Neural cell (in vitro differentiated cells): ENCODE data around the gene ZNF175. TPM values are rescaled to one million over a fixed set of nuclear protein-coding genes. Genes with fewer than 3 reads are reported as not detected.

Source experiments
- H2AFZ ChIP-seq: fragments of 200-600, 300-800 bp; sonication (generic), shearing (Covaris generic); 2 replicates; pipeline ENCODE4 v1.6.0; 2014; ENCODE audit warnings: low read depth, mild to moderate bottlenecking, antibody characterized with exemption, low read length, moderate library complexity
- H3F3A ChIP-seq: fragments of 200-600 bp; shearing (Covaris generic); 2 replicates; pipeline ENCODE4 v1.6.1; 2016; ENCODE audit warnings: mild to moderate bottlenecking, moderate library complexity, mixed read lengths, antibody characterized with exemption, low read length; ENCODE audit not compliant: insufficient read depth, poor library complexity, severe bottlenecking
- H3K27ac ChIP-seq: fragments of 200-600, 300-800 bp; sonication (generic), shearing (Covaris generic); 2 replicates; pipeline ENCODE4 v1.5.1; 2014; ENCODE audit warnings: mild to moderate bottlenecking, low read length, moderate library complexity
- H3K27me3 ChIP-seq: fragments of 300-800, 200-600 bp; sonication (generic), shearing (Covaris generic); 2 replicates; pipeline ENCODE4 v1.6.0; 2014; ENCODE audit warnings: mild to moderate bottlenecking, low read depth, low read length, moderate library complexity; ENCODE audit not compliant: insufficient read depth
- H3K36me3 ChIP-seq: fragments of 300-800, 200-600 bp; sonication (generic), shearing (Covaris generic); 2 replicates; pipeline ENCODE4 v1.5.1; 2014; ENCODE audit warnings: mild to moderate bottlenecking, antibody characterized with exemption, low read length, moderate library complexity; ENCODE audit not compliant: insufficient read depth
- H3K4me2 ChIP-seq: fragments of 300-800, 200-600 bp; sonication (generic), shearing (Covaris generic); 2 replicates; pipeline ENCODE4 v1.6.0; 2014; ENCODE audit warnings: mild to moderate bottlenecking, low read length
- H3K4me3 ChIP-seq: fragments of 300-800, 200-600 bp; sonication (generic), shearing (Covaris generic); 2 replicates; pipeline ENCODE4 v1.5.1; 2014; ENCODE audit warnings: mild to moderate bottlenecking, low read length, moderate library complexity
- H3K79me2 ChIP-seq: fragments of 200-600 bp; shearing (Covaris generic); replicated peaks from 2 replicates; pipeline ENCODE4 v1.6.0; 2014; ENCODE audit warnings: mild to moderate bottlenecking, low read length, moderate library complexity; ENCODE audit not compliant: insufficient read depth
- H3K9ac ChIP-seq: fragments of 300-800, 200-600 bp; sonication (generic), shearing (Covaris generic); 2 replicates; pipeline ENCODE4 v1.6.1; 2016; ENCODE audit warnings: mild to moderate bottlenecking, low read length, mixed read lengths
- H3K9me2 ChIP-seq: fragments of 200-600 bp; shearing (Covaris generic); 2 replicates; pipeline ENCODE4 v1.6.1; 2016; ENCODE audit warnings: mild to moderate bottlenecking, low read length, mixed read lengths; ENCODE audit not compliant: insufficient read depth
- H3K9me3 ChIP-seq: fragments of 200-600, 300-800 bp; sonication (generic), shearing (Covaris generic); 2 replicates; pipeline ENCODE4 v1.6.1; 2016; ENCODE audit warnings: mild to moderate bottlenecking, mixed run types, low read length, moderate library complexity, mixed read lengths
- H4K20me1 ChIP-seq: fragments of 200-600 bp; shearing (Covaris generic); 2 replicates; pipeline ENCODE4 v1.6.1; 2016; ENCODE audit warnings: mild to moderate bottlenecking, mixed run types; ENCODE audit not compliant: insufficient read depth
- EP300 ChIP-seq: fragments of 450-650 bp; conservative IDR thresholded peaks from 2 replicates; pipeline ENCODE4 v1.6.1; 2014; ENCODE audit warnings: antibody characterized with exemption, mild to moderate bottlenecking, moderate library complexity; ENCODE audit not compliant: poor library complexity, severe bottlenecking
- EZH2 ChIP-seq: fragments of 200-600, 300-800 bp; shearing (Covaris generic), sonication (generic); IDR thresholded peaks from 2 replicates; pipeline ENCODE4 v1.6.1; 2014; ENCODE audit warnings: antibody characterized with exemption, low read length, borderline replicate concordance, mild to moderate bottlenecking; ENCODE audit not compliant: insufficient read depth, poor library complexity, severe bottlenecking
- MXI1 ChIP-seq: fragments of 450-650 bp; conservative IDR thresholded peaks from 2 replicates; pipeline ENCODE4 v1.6.1; 2014; ENCODE audit warnings: antibody characterized with exemption, mild to moderate bottlenecking; ENCODE audit not compliant: poor library complexity, severe bottlenecking
- POLR2AphosphoS5 ChIP-seq: IDR thresholded peaks from 2 replicates; pipeline ENCODE4 v1.6.1; 2012
- RAD21 ChIP-seq: fragments of 450-650 bp; conservative IDR thresholded peaks from 2 replicates; pipeline ENCODE4 v1.6.1; 2014; ENCODE audit warnings: antibody characterized with exemption, mild to moderate bottlenecking, moderate library complexity
- SMC3 ChIP-seq: fragments of 450-650 bp; conservative IDR thresholded peaks from 2 replicates; pipeline ENCODE4 v1.6.1; 2014; ENCODE audit warnings: antibody characterized with exemption, mild to moderate bottlenecking, moderate library complexity; ENCODE audit not compliant: poor library complexity
- TAF1 ChIP-seq: IDR thresholded peaks from 2 replicates; pipeline ENCODE4 v1.6.1; 2012; ENCODE audit warnings: low read depth
- polyA plus RNA-seq: library from polyadenylated mRNA; depleted of rRNA; stranded (reverse); fragments of >200 nt; gene quantifications from 2 replicates; pipeline ENCODE4 v1.2.3, GENCODE V29; 2014
- TF ChIP-seq, protein P1 (sequence below): fragments of 450-650 bp; IDR thresholded peaks from 2 replicates; pipeline ENCODE4 v1.5.1; 2014; ENCODE audit warnings: antibody characterized with exemption, mild to moderate bottlenecking, moderate library complexity; ENCODE audit not compliant: poor library complexity, severe bottlenecking
- TF ChIP-seq, protein P2 (sequence below): IDR thresholded peaks from 2 replicates; pipeline ENCODE4 v1.6.1; 2012; ENCODE audit warnings: borderline replicate concordance

Gene ZNF175
- polyA plus RNA-seq, 1 donor from 2014 or later: 10.9 TPM

DNA sequence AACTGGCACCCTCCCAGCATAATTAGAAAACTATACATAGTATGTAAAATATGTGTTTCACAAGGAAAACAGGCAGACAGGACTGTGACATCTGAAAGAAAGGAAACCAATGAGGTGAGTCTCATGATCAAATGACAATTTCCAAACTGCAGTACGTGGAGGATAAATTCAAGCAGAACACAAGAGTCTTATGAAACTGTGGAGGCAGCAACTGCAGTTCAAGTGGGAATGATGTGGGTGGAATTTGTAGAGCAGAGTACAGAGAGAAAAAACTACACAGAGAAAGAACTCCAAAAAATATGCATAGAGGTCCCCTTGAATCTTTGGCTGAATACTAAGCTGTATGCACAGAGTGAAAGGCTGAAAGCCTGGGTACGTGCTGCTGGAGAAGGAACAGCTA is 49.3 kb upstream of the ZNF175 start:
- no peak overlapping the region for H2AFZ ChIP-seq
- H3K4me2 ChIP-seq: no peak overlapping the region
- no peaks in the 10 kb centered on the region for H3K36me3 ChIP-seq
- H4K20me1 ChIP-seq: no peaks in the 10 kb centered on the region
- no peak overlapping the region for H3K4me3 ChIP-seq
- no peaks in the 10 kb centered on the region for H3K9me3 ChIP-seq
- no peaks in the 10 kb centered on the region for H3K79me2 ChIP-seq
- no peak overlapping the region for H3K27ac ChIP-seq
- no peaks in the 10 kb centered on the region for H3F3A ChIP-seq
- TF ChIP-seq, protein P1, sequence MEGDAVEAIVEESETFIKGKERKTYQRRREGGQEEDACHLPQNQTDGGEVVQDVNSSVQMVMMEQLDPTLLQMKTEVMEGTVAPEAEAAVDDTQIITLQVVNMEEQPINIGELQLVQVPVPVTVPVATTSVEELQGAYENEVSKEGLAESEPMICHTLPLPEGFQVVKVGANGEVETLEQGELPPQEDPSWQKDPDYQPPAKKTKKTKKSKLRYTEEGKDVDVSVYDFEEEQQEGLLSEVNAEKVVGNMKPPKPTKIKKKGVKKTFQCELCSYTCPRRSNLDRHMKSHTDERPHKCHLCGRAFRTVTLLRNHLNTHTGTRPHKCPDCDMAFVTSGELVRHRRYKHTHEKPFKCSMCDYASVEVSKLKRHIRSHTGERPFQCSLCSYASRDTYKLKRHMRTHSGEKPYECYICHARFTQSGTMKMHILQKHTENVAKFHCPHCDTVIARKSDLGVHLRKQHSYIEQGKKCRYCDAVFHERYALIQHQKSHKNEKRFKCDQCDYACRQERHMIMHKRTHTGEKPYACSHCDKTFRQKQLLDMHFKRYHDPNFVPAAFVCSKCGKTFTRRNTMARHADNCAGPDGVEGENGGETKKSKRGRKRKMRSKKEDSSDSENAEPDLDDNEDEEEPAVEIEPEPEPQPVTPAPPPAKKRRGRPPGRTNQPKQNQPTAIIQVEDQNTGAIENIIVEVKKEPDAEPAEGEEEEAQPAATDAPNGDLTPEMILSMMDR: no peak
- TF ChIP-seq SMC3: no peak
- TF ChIP-seq MXI1: no peak
- no peak for TF ChIP-seq EP300
- no peak for TF ChIP-seq EZH2
- no peak for TF ChIP-seq RAD21
- TF ChIP-seq, protein P2, sequence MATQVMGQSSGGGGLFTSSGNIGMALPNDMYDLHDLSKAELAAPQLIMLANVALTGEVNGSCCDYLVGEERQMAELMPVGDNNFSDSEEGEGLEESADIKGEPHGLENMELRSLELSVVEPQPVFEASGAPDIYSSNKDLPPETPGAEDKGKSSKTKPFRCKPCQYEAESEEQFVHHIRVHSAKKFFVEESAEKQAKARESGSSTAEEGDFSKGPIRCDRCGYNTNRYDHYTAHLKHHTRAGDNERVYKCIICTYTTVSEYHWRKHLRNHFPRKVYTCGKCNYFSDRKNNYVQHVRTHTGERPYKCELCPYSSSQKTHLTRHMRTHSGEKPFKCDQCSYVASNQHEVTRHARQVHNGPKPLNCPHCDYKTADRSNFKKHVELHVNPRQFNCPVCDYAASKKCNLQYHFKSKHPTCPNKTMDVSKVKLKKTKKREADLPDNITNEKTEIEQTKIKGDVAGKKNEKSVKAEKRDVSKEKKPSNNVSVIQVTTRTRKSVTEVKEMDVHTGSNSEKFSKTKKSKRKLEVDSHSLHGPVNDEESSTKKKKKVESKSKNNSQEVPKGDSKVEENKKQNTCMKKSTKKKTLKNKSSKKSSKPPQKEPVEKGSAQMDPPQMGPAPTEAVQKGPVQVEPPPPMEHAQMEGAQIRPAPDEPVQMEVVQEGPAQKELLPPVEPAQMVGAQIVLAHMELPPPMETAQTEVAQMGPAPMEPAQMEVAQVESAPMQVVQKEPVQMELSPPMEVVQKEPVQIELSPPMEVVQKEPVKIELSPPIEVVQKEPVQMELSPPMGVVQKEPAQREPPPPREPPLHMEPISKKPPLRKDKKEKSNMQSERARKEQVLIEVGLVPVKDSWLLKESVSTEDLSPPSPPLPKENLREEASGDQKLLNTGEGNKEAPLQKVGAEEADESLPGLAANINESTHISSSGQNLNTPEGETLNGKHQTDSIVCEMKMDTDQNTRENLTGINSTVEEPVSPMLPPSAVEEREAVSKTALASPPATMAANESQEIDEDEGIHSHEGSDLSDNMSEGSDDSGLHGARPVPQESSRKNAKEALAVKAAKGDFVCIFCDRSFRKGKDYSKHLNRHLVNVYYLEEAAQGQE: no peak
- no peak for TF ChIP-seq TAF1
- TF ChIP-seq POLR2AphosphoS5: no peak
- no peak overlapping the region for H3K9ac ChIP-seq
- H3K9me2 ChIP-seq: no peaks in the 10 kb centered on the region
- no peaks in the 10 kb centered on the region for H3K27me3 ChIP-seq

DNA sequence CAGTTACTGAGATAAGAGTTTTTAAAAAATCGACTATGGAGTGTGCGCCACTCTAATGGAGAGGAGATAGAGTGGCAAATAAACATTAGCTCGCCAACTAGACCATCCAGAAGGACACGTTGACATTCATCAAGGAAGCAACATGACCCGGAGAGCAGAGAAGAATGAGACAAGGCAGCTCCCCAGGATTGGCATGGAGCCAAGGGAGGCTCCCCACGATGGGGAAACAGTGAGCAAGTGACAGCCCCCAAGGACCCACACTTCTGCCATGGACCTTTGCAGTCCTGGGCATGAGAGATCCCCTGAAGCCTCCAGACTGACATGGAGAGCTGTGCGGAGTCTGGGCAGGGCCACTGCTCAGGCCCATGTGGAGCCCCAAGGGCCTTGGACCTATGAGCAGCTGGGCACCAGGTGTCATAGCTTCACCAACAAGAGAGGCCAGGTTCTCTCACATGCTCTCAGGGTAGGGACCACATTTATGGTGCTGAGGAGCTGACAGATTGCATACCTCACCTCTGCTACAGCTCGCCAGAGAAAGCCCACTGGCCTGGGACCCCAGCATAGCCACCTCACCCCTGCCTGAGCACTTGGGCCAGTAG is 46.3 kb upstream of the ZNF175 start:
- no peak overlapping the region for H3K9ac ChIP-seq
- no peak overlapping the region for H3K4me2 ChIP-seq
- no peak overlapping the region for H3K4me3 ChIP-seq
- TF ChIP-seq TAF1 (no peak), MXI1 (no peak), POLR2AphosphoS5 (no peak), RAD21 (no peak), SMC3 (no peak)
- TF ChIP-seq, protein P1: no peak
- H2AFZ ChIP-seq: no peak overlapping the region
- no peaks in the 10 kb centered on the region for H3F3A ChIP-seq
- H3K9me2 ChIP-seq: no peaks in the 10 kb centered on the region
- H4K20me1 ChIP-seq: no peaks in the 10 kb centered on the region
- no peaks in the 10 kb centered on the region for H3K79me2 ChIP-seq
- no peak overlapping the region for H3K27ac ChIP-seq
- H3K9me3 ChIP-seq: no peaks in the 10 kb centered on the region
- no peaks in the 10 kb centered on the region for H3K27me3 ChIP-seq
- H3K36me3 ChIP-seq: no peaks in the 10 kb centered on the region
